Measurements from ENCODE around the gene AKR1B15.
A peak's percentile ranks its signal among the peaks of the same experiment; 100 is the strongest.

AKR1B15 gene

GRCh38 chr7:134599371-134599770 is 50.5 kb downstream of the AKR1B15 start:
- Histone ChIP-seq H3K27me3 (ENCODE audit: insufficient read depth, poor library complexity, severe bottlenecking) (no peaks in the 10 kb centered on the region), H3K36me3 (ENCODE audit: low read depth) (no peaks in the 10 kb centered on the region), H3K27ac (ENCODE audit: poor library complexity, severe bottlenecking) (no peak overlapping the region), H3K9me3 (ENCODE audit: severe bottlenecking) (no peaks in the 10 kb centered on the region), H3K4me3 (ENCODE audit: severe bottlenecking) (no peak overlapping the region), H3K4me1 (ENCODE audit: insufficient read depth, poor library complexity, severe bottlenecking) (no peaks in the 10 kb centered on the region)
- TF ChIP-seq, protein P1, sequence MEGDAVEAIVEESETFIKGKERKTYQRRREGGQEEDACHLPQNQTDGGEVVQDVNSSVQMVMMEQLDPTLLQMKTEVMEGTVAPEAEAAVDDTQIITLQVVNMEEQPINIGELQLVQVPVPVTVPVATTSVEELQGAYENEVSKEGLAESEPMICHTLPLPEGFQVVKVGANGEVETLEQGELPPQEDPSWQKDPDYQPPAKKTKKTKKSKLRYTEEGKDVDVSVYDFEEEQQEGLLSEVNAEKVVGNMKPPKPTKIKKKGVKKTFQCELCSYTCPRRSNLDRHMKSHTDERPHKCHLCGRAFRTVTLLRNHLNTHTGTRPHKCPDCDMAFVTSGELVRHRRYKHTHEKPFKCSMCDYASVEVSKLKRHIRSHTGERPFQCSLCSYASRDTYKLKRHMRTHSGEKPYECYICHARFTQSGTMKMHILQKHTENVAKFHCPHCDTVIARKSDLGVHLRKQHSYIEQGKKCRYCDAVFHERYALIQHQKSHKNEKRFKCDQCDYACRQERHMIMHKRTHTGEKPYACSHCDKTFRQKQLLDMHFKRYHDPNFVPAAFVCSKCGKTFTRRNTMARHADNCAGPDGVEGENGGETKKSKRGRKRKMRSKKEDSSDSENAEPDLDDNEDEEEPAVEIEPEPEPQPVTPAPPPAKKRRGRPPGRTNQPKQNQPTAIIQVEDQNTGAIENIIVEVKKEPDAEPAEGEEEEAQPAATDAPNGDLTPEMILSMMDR (IDR thresholded peaks at IDR 0.05; ENCODE audit: poor library complexity, severe bottlenecking): no peak
- ATAC-seq (ENCODE audit: low read depth) (no peak), DNase-seq (ENCODE audit: low spot score) (no peak)

DNA sequence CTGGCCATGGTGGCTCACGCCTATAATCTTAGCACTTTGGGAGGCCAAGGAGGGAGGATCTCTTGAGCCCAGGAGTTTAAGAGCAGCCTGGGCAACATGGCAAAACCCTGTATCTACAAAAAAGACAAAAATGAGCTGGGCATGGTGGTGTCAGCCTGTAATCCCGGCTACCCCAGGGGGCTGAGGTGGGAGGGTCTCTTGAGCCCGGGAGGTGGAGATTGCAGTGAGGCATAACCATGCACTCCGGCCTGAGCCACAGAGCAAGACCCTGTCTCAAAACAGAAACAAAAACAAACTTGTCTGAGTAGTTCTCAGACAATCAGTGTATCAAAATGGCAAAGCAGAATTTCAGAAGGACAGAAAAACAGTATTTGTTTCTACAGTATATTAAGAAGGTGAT is 52.5 kb downstream of the AKR1B15 start:
- Histone ChIP-seq H3K4me1 (ENCODE audit: insufficient read depth, poor library complexity, severe bottlenecking) (no peaks in the 10 kb centered on the region), H3K27ac (ENCODE audit: poor library complexity, severe bottlenecking) (no peak overlapping the region), H3K4me3 (ENCODE audit: severe bottlenecking) (no peak overlapping the region), H3K27me3 (ENCODE audit: insufficient read depth, poor library complexity, severe bottlenecking) (no peaks in the 10 kb centered on the region), H3K36me3 (ENCODE audit: low read depth) (no peaks in the 10 kb centered on the region), H3K9me3 (ENCODE audit: severe bottlenecking) (no peaks in the 10 kb centered on the region)
- TF ChIP-seq, protein P1 (IDR thresholded peaks at IDR 0.05; ENCODE audit: poor library complexity, severe bottlenecking): no peak
- no peak for DNase-seq (ENCODE audit: low spot score)
- ATAC-seq (ENCODE audit: low read depth): no peak

- Histone ChIP-seq H3K4me1 (ENCODE audit: insufficient read depth, poor library complexity, severe bottlenecking) (no peaks in the 10 kb centered on the region), H3K36me3 (ENCODE audit: low read depth) (no peaks in the 10 kb centered on the region), H3K27ac (ENCODE audit: poor library complexity, severe bottlenecking) (no peak overlapping the region), H3K9me3 (ENCODE audit: severe bottlenecking) (no peaks in the 10 kb centered on the region), H3K27me3 (ENCODE audit: insufficient read depth, poor library complexity, severe bottlenecking) (no peaks in the 10 kb centered on the region), H3K4me3 (ENCODE audit: severe bottlenecking) (no peak overlapping the region)
- no peak for ATAC-seq (ENCODE audit: low read depth)
- TF ChIP-seq, protein P1 (IDR thresholded peaks at IDR 0.05; ENCODE audit: poor library complexity, severe bottlenecking): no peak
- no peak for DNase-seq (ENCODE audit: low spot score)
These were observed 54.1 kb downstream of the AKR1B15 start for GRCh38 chr7:134602881-134603451.

- TF ChIP-seq, protein P1 (IDR thresholded peaks at IDR 0.05; ENCODE audit: poor library complexity, severe bottlenecking): peak; percentile 96
- Histone ChIP-seq H3K4me3 (ENCODE audit: severe bottlenecking) (no peak overlapping the region), H3K27ac (ENCODE audit: poor library complexity, severe bottlenecking) (no peak overlapping the region), H3K27me3 (ENCODE audit: insufficient read depth, poor library complexity, severe bottlenecking) (no peaks in the 10 kb centered on the region), H3K36me3 (ENCODE audit: low read depth) (no peaks in the 10 kb centered on the region), H3K9me3 (ENCODE audit: severe bottlenecking) (no peaks in the 10 kb centered on the region), H3K4me1 (ENCODE audit: insufficient read depth, poor library complexity, severe bottlenecking) (no peaks in the 10 kb centered on the region)
- ATAC-seq (ENCODE audit: low read depth) (peak; percentile 89), DNase-seq (ENCODE audit: low spot score) (no peak)
These were observed 57.3 kb downstream of the AKR1B15 start for GRCh38 chr7:134605978-134606923.

Data from RWPE2 (cell line).